Endometrial microvascular endothelial cells (primary cell): Measurements from ENCODE around the gene SRM. TPM values are rescaled to one million over a fixed set of nuclear protein-coding genes. Genes with fewer than 3 reads are reported as not detected.
"Not testable (repeated sequence)": the region's sequence is repeated elsewhere in the genome, so short reads cannot be mapped to it uniquely, and the experiment has no call there.

Experiments
- in situ Hi-C: cut with HindIII; loops from 2 replicates; pipeline ENCODE4 v1.10.0; 2017; ENCODE audit warnings: low sequenced_read_pairs, low pct_unique_long_range_greater_than_20kb; ENCODE audit errors: inconsistent ontology term
- total RNA-seq: library from RNA; depleted of rRNA; stranded (reverse); fragments of >200 nt; gene quantifications from one replicate; pipeline ENCODE4 v1.2.3, GENCODE V29; 2015; ENCODE audit errors: inconsistent ontology term

Gene SRM
- total RNA-seq, 1 donor from 2014 or later = 105 TPM

DNA sequence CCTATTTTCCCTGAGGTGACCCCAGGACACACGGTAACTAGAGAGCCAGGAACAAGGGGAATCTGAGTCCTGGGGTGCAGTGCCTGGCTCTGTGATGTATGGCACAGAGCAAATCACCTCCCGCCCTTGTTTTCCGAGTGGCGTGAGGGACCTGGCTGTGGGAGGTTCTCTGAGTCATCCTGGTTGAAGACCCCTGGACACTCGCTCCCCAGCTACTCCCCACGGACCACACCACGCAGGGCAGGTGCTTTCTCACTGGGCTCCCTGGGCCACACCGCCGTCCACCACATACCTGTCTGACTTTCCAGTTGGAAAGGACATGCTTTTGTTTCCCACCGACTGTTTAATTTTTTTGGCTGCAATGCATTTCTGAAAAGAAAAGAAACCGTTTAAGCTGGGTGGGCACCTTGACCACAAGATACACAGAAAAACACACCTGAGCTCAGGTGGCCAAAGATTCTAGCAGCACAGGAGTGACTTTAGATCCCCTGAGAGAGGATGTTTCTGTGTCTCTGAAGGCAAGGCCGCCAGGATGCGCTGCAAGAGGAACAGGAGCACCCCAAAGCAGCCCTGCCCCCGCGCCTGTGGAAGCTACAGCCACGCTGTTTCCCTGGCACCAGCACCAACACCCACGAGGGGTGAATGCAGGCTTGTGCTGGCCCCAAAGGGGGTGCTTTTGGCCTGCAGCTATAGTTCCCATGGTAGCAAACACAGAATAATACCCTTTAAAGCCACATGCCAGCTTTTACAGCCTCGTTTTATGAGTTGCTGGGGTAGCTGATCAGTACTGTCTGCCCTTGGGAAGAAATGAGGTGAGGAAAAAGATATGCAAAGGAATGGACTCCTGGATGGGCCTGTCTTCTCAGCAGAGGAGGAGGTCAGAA lies 8.1 kb upstream of the SRM start:
- in situ Hi-C loops = no loop called here

DNA sequence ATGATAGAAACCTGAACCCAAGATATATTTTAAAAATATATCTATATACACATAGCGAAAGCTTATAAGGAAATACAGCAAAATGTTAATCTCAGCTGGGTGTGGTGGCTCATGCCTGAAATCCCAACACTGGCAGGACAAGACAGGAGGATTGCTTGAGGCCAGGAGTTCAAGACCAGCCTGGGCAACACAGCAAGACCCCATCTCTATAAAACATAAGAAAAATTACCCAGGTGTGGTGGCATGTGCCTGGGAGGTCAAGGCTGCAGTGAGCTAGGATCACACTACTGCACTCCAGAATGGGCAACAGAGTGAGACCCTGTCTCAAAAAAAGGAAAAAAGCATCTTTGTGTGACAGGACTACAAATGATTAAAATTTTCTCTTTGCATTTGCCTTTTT lies 6.0 kb upstream of the SRM start:
- in situ Hi-C loops = no loop called here

DNA sequence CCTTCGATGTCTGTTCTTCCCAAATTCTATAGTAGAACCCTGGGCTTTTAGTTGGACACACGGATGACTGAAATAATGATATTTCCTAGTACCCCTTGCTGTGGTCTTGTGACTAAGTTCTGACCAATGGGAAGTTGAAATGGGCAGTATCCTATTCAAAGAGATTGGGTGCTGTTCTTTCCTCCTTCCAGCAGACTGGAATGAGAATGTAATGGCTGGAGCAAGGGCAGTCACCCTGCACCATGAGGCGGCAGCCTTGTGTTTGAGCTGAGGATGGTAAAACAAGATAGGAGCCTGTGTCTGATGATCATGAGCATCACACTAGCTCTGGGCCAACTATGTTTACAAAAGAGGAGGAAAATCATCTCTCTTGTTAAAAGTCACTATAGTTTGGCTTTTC lies 5.1 kb upstream of the SRM start:
- in situ Hi-C loops = no loop called here

DNA sequence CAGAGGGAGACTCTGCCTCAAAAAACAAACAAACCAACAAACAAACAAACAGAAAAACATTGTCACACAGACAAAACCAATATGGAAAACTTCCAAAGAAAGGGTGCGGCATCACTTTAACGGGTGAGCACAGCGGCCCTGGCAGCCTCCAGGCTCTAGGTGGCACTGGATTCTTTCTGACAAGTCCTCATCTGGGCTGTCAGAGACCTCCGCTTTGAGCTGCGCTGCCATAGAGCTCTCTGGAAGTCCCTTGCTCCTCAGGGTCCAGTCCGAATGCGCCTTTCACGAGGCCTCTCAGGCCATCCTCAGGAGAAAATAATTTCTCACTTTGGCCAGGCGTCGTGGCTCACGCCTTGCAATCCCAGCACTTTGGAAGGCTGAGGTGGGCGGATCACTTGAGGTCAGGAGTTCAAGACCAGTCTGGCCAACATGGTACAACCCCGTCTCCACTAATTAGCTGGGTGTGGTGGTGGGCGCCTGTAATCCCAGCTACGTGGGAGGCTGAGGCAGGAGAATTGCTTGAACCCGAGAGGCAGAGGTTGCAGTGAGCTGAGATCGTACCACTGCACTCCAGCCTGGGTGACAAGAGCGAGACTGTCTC lies 4.2 kb upstream of the SRM start:
- in situ Hi-C loops = not testable (repeated sequence)

DNA sequence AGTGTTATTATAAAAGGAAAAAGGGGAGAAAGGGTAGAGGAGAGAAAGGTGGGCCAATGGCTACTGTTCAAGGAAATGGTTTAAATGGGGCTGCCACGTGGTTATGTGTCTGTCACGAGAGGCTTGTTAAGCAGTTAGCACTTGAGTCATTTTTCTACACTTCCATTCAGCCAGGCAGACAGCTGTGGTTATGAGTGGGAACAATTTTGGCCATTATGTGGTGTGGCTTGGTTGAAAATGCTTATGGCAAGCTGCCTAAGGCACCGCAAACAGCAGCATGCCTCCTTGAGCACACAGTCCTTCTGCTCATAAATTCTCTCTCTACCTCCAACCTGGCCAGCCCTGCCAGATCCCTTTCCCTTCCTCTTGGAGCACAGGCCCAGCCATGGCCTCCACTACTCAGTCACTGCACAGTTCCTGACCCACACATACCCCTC lies 3.2 kb upstream of the SRM start:
- in situ Hi-C loops = no loop called here

DNA sequence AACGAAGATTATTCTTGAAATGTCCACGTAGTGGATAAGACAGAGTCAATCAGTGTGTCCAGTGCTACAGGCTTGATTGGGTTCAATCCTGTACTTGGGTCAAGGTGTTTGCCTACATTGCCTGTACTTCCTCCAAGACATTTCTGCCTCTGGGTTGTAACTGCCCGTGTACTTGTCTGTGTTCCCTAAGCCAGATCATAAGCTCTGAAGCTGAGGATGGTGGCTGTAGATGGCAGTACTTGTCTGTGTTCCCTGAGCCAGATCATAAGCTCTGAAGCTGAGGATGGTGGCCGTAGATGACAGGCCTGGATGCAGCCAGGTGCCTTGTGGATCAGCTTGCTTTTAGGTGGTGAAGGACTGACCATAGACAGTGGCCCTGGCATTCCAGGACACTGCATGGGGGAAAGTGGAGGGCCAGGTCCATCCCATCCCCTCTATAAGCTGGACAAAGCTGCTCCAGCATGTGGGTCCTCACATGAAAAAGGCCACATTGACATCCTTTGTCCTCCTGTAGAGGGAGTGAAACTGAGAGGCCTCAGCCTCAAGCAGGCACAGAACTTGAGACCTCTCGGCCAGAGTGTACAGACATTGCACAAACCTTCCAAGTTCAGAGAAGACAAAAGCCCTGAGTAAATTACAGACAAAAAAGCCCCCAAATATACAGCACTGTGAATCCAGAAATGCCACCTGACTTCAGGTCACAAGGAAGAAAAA lies 2.0 kb upstream of the SRM start:
- in situ Hi-C loops = no loop called here

DNA sequence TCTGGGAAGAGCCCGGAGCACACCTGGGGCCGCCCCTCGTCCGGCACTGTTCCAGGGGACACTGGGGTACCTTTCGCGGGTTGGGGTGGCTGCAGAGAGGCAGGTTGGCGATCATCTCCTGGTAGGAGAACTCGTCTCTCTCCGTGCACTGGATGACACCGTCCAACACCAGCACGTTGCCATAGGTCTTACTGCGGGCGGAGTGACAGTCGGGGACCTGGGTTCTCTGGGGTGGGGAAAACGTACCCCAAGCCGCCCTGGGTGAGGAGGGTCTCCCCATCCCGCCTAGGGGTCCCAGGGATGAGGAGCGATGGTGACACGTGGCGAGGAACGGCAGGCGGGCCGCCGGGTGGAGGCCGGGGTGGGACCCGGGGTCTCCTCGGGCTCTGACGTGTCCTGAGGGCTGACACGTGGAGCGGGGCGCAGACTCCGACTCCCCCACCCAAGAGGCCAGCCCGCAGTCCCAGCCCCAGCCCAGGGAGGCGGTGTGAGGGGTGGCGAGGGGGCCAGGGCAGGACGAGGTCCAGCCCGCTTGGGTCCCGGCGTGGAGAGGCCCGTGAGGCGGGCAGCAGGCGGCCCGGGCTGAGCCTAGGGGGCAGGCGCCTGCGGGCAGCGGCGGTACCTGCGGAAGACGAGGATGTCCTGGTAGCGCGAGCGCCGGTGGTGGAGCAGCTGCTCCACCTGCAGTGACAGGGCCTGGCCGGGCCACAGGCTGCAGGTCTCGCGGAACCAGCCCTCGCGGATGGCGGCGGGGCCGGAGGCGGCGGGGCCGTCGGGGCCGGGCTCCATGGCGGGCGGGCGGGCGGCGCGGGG lies 457 bp downstream of the SRM start:
- in situ Hi-C loops = no loop called here

DNA sequence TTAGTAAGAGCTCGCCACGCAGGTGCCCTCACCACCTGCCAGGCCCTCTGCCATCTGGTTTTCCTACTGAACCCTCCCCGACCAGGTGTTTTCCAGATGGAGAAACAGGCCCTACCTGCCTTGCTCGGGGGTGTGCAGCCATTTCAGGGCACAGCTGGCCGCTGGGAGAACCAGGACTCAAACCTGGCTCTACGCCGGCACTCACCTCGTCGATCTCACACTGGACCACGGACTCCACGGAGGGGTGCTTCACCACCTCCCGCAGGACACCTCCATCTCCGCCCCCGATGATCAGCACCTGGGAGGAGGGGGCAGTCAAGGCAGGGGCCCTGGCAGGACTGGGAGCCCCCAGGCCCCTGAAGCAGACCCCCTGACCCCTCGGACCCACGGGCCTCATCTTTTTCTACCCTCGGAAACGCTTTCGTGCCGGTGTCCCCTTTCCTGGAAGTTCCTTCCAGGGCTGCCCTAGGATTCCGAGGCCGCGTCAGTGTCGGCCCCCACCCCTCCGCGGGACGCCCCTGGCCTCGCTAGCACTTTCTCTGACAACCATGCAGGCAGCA lies 1.1 kb downstream of the SRM start:
- in situ Hi-C loops = no loop called here

DNA sequence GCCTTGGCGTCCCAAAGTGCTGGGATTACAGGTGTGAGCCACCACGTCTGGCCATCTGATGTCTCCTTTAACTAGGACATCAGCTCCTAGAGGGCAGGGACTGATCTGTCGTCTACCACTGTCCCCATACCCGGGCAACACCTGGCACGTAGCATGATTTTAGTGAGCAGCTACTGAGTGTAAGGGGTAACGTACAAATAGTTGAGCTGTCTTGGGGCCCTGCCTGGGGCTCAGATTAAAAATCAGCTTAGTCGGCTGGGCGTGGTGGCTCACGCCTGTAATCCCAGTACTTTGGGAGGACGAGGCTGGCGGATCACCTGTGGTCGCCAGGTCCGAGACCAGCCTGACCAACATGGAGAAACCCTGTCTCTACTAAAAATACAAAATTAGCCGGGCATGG lies 1.8 kb downstream of the SRM start:
- in situ Hi-C loops = no loop called here

DNA sequence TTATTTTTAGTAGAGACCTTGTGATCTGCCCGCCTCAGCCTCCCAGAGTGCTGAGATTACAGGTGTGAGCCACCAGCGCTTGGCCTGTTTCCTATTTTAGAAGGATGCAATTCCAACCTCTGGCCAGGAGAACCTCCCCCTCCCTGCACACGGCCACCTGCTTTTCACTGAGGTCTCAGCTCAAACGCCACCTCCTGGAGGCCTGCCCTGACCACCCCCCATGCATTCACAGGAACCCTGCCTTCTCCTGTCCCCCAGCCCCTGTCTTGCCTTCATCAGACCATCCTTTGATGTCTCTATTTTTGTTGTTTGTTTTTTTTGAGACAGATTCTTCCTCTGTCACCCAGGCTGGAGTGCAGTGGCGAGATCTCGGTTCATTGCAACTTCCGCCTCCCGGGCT lies 2.3 kb downstream of the SRM start:
- in situ Hi-C loops = no loop called here

DNA sequence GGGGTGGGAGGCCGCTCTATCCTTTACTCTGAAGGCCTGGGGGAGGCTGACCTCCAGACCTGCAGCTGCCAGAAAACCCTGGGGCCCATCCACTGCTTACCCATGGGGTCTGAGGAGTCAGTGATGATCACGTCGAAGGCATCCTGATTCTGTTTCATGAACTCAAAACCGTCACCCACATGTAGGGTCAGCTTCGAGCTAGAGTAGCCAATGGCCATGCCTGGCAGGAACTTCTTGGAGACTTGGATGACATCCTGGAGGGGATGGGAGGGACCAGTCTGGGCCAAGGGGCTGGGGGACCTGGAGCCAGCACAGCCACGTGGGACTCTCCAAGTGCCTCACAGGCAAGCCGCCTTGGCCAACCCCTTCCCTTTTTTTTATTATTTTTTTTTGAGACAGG lies 3.3 kb downstream of the SRM start:
- in situ Hi-C loops = no loop called here

DNA sequence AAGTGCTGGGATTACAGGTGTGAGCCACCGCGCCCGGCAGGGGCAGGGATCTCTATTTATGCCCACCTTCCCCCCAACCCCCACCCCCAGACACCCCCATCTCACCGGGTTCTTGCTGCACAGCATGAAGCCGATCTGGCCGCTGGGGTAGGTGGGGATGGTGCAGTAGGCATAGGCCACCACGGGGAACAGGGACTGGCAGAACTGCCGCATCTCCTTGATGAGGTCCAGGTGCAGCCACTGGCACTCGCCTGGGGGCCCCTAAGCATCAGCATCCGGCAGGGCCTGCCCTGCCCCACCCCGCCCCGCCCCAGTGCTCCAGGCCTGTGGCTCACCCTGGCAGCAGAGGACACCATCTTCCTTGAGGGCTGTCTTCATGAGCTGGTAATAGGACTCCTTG lies 4.1 kb downstream of the SRM start:
- in situ Hi-C loops = no loop called here

DNA sequence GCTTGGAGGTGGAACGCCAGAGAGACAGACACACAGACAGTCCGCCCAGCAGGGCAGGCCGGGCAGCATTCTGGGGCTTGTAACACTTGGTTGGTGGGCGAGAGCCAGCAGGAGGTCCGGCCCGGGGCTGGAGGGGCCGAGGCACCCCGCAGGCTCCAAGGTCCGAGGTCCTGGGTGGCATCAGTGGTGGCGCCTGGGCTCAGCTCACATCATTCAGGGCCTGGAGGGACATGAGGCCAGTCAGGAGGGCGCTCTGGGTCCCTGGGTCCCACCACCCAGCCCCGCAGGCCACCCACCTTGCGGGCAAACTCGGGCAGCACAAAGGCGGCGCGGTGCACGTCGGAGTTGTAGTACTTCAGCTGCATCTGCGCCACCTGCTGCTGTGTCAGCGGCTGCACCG lies 5.2 kb downstream of the SRM start:
- in situ Hi-C loops = no loop called here

DNA sequence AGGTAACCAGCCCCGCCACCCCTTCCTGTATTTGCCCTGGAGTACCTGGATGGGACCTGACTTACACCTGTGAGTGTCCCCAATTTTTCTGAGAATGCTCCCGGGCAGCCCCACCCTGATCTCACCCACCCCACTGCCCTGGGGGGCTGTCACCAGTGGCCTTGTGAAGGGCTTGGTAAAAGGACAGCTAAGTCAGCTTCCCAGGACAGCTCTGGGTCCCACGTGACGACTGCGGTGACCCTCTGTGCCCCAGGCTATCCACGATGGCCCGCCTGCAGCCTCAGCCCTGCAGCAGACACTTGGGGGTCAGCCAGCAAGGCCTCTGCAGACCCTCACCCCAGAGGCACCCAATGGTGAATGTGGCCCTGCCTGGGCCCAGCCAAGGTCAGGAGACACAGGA lies 5.6 kb downstream of the SRM start:
- in situ Hi-C loops = no loop called here

DNA sequence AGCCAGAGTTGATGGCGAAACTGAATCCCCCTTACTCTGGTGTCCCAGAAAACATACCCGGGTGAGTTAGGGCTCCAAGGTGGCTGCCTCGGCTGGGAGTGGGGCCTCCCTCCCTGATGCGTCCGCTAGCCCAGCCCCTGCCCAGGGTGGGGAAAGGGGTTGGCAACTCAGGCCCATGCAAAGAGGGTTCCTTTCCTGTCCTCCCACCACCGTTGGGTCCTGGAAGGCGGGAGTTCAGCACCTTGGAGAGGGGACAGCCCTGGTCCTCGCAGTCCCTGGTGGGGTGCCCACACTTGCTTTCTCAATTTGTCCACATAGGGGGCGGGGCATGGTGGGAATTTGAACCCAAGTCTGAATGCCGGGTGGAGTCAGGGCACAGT lies 6.1 kb downstream of the SRM start:
- in situ Hi-C loops = no loop called here

DNA sequence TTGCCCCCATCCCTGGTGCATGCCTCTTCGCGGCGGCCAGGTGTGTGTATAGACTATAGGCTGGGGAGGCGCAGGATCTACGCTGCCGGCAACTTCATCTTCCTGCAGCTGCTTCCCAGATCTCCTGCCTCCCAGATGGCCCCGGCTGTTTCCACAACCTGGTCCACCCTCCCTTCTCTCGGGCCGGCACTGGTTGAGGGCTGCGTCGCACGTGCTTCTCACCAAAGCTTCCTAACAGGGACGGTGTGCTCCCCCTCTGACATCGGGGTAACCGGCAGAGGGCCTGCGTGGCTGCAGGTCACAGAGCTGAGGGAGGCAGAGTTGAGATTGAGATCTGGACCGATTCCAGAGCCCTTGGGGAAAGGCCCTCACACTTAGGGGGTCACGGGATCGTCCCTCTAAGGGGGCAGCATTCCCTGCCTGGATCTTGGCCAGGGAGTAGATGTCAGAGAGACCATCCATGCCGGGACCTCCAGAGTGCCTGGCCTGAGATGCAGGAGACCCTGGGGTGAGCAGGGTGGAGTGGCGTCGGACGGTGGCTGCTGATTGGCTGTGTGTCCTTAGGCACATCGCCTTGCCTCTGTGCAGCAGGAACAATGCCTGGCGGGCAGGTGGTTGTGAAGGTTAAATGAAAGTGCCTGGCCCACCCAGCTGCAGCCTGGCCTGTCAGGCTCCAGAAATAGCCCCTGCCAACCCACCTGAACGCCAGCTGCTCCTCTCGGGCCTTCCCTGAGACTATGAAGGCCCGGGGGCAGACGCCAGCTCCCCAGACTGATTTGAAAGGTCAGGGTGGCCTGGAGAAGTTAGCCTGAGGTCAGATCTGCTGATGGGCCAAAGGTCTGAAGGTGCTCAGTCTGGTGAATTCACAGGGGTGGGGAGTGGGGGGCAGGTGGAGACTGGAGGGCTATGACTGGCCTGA lies 6.7 kb downstream of the SRM start:
- in situ Hi-C loops = no loop called here

DNA sequence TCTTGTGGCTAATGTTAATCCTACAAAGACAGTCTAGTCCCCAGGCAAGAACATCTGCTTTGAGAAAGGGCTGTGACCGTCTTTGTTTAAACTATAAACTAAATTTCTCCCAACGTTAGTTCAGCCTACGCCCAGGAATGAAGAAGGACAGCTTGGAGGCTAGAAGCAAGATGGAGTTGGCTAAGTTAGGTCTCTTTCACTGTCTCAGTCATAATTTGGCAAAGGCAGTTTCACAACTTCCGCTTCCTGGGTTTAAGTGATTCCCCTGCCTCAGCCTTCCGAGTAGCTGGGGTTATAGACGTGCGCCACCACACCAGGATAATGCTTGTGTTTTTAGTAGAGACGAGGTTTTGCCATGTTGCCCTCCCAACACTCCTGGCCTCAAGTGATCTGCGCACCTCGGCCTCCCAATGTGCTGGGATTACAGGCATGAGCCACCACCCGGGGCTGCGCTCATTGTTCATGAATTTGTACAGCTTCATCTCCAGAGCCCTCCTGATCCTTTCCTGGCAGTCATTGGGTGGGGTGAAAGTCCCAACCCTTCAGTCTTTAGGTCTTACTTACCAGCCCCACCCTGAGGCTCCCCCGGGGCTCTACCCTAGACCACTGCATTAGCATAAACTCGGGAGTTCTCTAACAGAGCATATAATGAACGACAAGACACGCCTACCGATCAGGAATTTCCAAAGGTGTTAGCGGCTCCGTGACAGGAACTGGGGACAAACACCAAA lies 7.9 kb downstream of the SRM start:
- in situ Hi-C loops = no loop called here
